Activated CD4-positive, alpha-beta T cell treated with anti-CD3 and anti-CD28 coated beads, Interleukin-2, amount 10 ng/mL, durations not matched to agents 24 days and 14 days (primary cell): ENCODE data around the gene FAM222B. TPM values are rescaled to one million over a fixed set of nuclear protein-coding genes. Genes with fewer than 3 reads are reported as not detected.

Experiments
- DNase-seq: peaks from one replicate; pipeline ENCODE4 v3.0.0; 2022
- H3K27ac Mint-ChIP-seq: one replicate; pipeline ENCODE4 v1.8.0; 2022; ENCODE audit warnings: mild to moderate bottlenecking, mixed read lengths
- H3K27me3 Mint-ChIP-seq: one replicate; pipeline ENCODE4 v1.8.0; 2022; ENCODE audit warnings: mixed read lengths
- H3K36me3 Mint-ChIP-seq: one replicate; pipeline ENCODE4 v1.8.0; 2022; ENCODE audit warnings: low read depth, mild to moderate bottlenecking, mixed read lengths
- H3K4me1 Mint-ChIP-seq: one replicate; pipeline ENCODE4 v1.8.0; 2021; ENCODE audit warnings: mixed read lengths
- H3K4me3 Mint-ChIP-seq: one replicate; pipeline ENCODE4 v1.8.0; 2022; ENCODE audit warnings: mild to moderate bottlenecking, moderate library complexity, mixed read lengths
- H3K9me3 Mint-ChIP-seq: one replicate; pipeline ENCODE4 v1.8.0; 2021; ENCODE audit warnings: mixed read lengths
- intact Hi-C: fragments of 100-400 bp; cut with micrococcal nuclease; formaldehyde crosslinking; loops from one replicate; pipeline ENCODE4 v1.15.1; 2023
- total RNA-seq: library from RNA; stranded (reverse); gene quantifications from 2 replicates; pipeline ENCODE4 v1.2.3, GENCODE V29; 2022

FAM222B gene
- total RNA-seq, 1 donor from 2014 or later, result 24.0 TPM

DNA sequence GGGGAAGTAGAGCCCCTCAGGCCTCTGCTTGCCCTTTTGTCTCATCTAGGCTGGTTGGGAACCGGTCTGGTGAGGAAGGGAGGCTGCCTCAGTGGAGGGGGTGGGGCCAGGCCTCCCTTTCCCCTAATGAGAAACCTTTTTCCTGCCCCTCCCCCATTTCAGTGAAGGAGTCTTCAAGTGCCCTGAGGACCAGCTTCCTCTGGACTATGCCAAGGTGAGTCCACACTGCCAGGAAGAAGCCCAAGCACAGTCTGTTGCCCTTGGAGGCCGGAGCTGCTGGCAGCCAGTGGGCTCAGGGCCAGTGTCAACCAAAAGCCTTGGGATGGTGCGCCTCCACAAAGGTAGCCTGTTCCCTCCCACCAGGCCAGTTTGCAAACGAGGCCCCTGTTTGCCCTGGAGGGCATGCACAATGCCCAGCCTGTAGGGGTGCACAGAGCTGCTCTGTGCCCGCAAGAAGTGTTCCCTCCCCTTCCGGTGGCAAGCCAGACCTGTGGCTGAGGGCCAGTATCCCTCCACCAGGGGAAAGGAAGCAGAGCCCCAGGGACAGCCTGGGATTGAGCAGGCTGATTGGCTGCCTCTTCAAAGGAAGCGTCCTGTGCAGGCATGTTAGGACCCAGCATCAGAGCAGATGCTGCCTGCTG is 95.4 kb downstream of the FAM222B start:
- no peak for DNase-seq
- Mint-ChIP-seq H3K36me3 (peaks cover 60% of the 10 kb centered on the region), H3K27me3 (no peaks in the 10 kb centered on the region), H3K4me3 (peak overlapping the region; percentile 94), H3K4me1 (peaks cover 26% of the 10 kb centered on the region), H3K9me3 (no peaks in the 10 kb centered on the region), H3K27ac (peak overlapping the region; percentile 25)
- intact Hi-C loops, result no loop called here

DNA sequence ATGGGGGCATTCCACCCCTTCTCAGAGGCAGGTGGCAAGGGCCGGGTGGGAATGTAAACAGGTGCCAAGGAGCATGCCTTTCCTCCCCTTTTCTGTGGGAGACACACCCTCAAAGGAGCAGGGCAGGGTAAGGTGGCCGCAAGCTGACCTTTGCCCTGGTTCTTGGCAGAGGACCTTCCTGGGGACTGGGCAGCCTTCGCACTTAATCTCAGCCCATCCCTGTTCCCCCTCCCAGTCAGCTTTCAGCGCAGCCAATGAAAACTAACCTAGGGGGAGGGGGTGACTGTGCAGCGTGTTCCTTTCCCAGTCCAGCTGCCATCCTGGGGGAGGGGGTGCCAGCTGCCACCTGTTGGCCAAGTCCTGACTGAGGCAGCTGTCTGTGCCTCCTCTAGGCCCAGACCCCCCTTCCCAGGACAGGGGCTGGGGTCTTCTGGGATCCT is 96.0 kb downstream of the FAM222B start:
- Mint-ChIP-seq H3K27ac (no peak overlapping the region), H3K4me1 (peaks cover 30% of the 10 kb centered on the region), H3K9me3 (no peaks in the 10 kb centered on the region), H3K36me3 (peaks cover 58% of the 10 kb centered on the region), H3K4me3 (peak overlapping the region; percentile 94), H3K27me3 (no peaks in the 10 kb centered on the region)
- intact Hi-C loops, result no loop called here
- no peak for DNase-seq

DNA sequence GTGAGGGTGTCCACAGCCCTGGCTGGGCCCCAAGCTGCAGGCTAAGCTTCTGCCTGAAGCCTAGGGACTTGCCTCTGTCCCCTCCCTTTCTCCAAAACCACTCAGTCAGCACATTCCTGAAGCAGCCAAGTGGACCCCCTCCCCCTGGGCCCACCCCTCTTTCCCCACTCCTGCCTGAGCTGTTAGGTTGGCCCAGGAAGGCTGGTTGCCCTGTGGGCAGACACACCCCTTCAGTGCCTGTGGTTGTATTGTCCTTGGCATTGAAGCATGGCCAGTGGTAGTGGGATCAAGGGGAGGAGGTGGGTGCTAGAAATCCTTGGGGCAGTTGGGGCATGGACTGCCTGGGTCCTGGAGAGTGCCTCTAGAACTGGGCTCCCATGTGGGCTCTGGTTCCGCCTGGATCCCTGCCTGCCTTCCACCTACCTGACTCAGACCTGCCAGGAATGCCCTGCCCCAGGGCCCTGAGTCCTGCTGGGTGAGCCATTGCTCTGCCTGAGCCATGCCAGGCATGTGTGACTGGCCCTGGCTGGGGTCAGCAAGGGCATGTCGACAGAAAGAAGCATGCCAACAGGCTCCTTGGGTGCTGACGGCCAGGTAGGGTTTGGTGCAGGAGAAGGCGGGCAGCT is 96.7 kb downstream of the FAM222B start:
- Mint-ChIP-seq H3K4me1 (peaks cover 36% of the 10 kb centered on the region), H3K9me3 (no peaks in the 10 kb centered on the region), H3K27me3 (no peaks in the 10 kb centered on the region), H3K4me3 (peak overlapping the region; percentile 94), H3K27ac (peak overlapping the region; percentile 86), H3K36me3 (peaks cover 54% of the 10 kb centered on the region)
- intact Hi-C loops, result loop anchor here (1.0 kb wide), 1 partner anchor 18 kb away; the partner anchor contains the start of gene NEK8
- DNase-seq, result no peak

DNA sequence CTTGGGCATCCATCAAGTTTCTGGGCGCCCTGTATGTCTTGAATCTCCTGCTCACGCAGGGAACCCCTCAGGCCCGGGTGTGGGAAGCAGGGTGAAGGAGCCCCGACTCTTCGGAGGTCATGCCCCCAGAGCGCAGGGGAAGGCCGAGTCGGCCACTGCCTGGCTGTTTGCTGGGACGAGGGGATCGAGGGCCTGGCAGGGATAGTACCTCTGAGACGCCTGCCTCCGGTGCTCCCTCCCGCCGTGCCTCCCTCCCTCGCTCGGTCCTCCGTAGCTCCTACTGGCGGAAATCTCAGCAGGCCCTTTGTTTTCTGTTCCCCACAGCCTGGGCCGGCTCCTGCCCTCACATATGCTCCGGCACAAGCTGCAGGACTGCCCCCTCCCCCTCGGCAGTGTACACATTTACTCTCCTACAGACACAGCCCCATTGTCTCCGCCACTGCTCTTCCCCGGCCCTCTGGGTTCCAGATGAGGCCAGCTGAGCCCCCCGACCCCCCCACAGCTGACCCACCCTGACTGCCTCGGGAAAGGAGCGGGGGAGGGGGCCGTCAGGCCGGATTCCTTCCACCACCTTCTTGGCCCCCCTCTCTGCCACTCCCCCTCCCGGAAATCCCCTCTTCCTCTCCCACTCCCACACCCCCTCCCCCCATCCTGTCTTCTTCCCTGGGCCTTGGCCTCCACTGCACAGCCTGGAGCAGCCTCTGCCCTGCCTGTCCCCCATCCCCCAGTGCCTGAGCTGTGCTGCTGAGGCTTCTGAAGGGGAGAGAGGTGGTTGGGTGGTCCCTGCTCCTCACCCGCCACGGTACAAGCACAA is 97.4 kb downstream of the FAM222B start:
- peak overlapping the region; percentile 94 for H3K4me3 Mint-ChIP-seq
- peak overlapping the region; percentile 86 for H3K27ac Mint-ChIP-seq
- H3K36me3 Mint-ChIP-seq, result peaks cover 47% of the 10 kb centered on the region
- intact Hi-C loops, result loop anchor here (1.0 kb wide), 1 partner anchor 17 kb away; the partner anchor contains the start of gene NEK8
- no peaks in the 10 kb centered on the region for H3K27me3 Mint-ChIP-seq
- H3K9me3 Mint-ChIP-seq, result no peaks in the 10 kb centered on the region
- H3K4me1 Mint-ChIP-seq, result peaks cover 38% of the 10 kb centered on the region
- peak; percentile 82 for DNase-seq

DNA sequence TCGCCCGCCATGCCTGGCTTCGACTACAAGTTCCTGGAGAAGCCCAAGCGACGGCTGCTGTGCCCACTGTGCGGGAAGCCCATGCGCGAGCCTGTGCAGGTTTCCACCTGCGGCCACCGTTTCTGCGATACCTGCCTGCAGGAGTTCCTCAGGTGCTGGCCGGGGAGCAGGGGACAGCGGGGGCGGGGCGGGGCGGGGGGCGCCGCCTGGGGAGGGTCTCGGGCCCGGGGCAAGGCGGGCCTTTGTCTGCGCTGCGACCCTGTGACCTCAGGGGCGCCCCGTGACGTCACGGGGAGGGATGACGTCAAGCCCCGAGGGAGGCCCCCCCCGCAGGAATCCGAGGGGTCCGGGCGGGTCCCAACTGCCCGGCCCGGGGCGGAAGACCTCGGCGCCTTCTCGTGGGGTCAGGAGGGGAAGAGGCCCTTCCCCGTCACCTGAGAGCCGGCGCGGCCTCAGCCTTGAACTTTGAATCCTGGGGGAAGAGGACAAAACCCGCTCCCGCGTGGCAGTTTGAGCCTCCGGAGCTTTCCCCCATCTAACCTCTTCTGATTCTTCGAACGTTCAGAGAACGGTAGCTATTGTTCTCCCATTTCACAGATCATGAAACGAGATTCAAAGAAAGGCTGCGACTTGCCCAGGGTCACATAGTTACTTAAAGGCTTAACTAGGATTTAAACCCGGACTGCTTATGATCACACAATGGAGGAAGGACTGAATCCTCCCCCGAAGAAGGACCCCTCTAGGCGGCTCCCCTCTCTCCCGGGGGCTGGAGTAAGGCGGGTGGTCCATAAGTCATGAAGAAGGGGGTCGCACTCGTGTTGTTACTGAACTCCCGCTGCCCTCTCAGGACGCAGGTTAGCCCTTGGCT is 98.3 kb downstream of the FAM222B start:
- peak; percentile 88 for DNase-seq
- Mint-ChIP-seq H3K4me1 (peaks cover 38% of the 10 kb centered on the region), H3K36me3 (peaks cover 46% of the 10 kb centered on the region), H3K9me3 (no peaks in the 10 kb centered on the region), H3K27ac (peak overlapping the region; percentile 86), H3K4me3 (peak overlapping the region; percentile 94), H3K27me3 (no peaks in the 10 kb centered on the region)
- intact Hi-C loops, result no loop called here

DNA sequence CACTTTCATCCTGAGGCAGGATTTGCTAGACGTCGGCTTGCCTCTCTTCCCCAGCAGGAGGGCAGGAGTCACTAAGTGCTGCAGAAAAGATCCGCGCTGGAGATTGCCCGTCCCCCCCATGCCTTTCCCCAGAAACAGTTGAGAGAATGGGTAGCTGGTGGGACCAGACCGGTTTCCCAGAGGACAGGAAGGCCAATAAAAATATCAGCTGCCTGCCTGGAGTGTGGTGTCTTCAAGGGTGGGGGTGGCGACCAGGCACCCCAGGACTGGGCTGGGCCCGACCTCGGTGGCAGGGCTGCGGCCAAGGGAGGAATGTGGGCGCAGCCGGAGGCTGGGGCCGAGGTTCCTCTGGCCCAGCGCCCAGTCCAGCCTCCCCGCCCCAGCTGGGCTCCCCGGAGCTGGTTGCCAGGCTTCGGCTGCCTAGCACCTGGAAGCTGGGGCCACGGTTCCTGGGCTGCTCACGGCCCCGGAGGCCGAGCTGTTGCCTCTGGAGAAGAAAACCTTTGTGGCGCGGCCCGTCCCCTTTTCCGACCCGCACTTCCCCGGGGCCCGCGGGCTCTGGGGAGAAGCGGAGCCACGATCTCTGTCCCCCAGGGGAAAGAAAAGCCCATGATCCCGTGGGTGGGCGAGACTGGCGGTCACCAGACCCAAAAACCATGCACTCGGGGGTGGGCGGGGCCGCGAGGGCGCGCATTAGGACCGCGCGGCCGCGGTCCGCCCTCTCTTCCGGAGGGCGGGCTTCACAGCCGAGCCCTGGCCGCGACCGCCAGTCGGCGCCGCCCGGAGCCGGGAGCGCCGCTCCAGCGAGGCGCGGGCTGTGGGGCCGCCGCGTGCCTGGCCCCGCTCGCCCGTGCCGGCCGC is 99.1 kb downstream of the FAM222B start, which contains the start of gene TRAF4:
Gene TRAF4 (plus strand): TSS at position 769 of the 861 bp plus-strand sequence. CDS start 102 bp downstream, outside the sequence.
- H3K36me3 Mint-ChIP-seq, result peaks cover 38% of the 10 kb centered on the region
- peak; percentile 93 for DNase-seq
- intact Hi-C loops, result no loop called here
- H3K4me3 Mint-ChIP-seq, result peak within 1 kb of the TSS; percentile 94
- no peaks in the 10 kb centered on the region for H3K9me3 Mint-ChIP-seq
- peaks cover 38% of the 10 kb centered on the region for H3K4me1 Mint-ChIP-seq
- H3K27me3 Mint-ChIP-seq, result no peaks in the 10 kb centered on the region
- peak within 1 kb of the TSS; percentile 86 for H3K27ac Mint-ChIP-seq

DNA sequence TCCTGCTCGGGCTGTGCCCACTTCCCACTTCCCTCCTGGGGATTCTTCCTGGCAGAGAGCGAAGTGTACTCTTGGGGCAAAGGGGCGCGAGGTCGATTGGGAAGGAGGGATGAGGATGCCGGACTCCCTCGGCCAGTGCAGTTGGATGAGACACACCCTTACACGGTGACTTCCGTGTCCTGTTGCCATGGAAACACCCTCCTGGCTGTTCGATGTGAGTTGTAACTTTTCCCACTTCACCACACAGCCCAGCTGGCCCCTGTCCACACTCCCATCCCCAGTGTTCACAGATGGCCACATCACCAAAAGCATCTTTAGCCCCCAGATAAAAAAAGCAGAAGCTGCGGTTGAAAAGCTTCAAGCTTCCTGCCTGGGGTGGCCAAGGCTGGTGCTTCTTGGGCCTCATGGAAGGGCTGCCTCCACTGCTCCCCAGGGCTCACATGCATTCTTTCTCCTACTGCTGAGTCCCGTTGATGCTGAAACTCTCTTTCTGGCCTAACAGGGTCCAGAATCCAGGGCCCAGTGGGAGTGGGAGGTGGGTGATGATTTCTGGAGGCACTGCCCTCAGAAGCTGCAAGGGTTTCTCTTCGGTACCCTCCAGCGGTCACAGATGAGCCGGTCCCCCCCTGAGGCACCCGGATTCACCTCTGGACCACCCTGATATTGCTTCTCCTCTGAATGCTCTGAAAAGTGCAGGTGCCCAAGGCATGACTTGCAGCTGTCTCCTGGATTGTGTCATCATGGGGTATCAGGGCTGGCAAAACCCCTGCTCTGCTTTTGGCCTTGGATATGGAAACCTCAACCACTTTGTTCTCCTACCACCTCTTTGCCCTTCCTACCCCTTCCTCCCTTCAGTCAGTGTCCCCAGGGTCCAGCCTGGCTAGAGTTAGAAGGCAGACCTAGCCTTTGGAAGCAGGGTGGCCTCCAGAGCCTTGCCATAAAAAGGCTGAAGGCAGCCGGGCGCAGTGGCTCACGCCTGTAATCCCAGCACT is 100.9 kb downstream of the FAM222B start:
- Mint-ChIP-seq H3K27me3 (no peaks in the 10 kb centered on the region), H3K27ac (no peak overlapping the region), H3K4me3 (no peak overlapping the region), H3K9me3 (no peaks in the 10 kb centered on the region), H3K4me1 (peaks cover 40% of the 10 kb centered on the region), H3K36me3 (peaks cover 27% of the 10 kb centered on the region)
- intact Hi-C loops, result no loop called here
- peak; percentile 59 for DNase-seq

DNA sequence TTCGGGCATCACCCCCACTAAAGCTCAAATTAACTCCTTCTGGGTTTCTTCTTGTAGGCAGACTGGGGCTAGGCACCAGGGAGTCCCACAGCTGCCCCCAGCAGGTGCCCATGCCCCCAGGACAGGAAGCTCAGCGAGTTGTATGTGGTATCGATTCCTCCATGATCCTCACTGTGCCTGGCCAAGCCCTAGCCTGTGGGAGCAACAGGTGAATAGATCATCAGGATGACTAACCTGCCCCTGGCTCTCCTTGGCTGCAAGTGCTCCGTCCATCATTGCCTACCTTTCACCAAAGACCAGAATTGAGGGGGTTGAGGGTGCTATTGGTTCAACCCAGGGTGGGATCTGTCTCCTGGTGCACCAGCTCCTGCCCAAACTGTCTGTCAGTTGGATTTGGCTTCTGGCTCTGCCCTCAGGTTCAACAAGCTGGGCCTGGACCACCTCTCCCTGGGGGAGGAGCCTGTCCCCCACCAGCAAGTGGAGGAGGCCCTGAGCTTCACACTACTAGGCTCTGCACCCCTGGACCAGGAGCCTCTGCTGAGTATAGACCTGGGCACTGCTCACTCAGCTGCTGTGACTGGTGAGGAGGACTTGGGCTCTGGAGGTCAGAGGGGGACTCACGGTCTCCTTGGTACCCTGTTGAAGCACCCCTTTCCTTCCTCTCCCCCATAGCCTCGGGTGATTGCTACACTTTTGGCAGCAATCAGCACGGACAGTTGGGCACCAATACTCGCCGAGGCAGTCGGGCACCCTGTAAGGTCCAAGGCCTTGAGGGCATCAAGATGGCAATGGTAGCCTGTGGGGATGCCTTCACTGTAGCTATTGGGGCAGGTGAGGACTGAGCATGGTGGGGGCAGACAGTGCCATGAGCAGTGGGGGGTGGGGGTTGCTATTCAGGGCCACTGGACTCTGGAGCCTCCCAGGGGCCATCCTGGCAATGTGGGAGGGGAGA is 101.9 kb downstream of the FAM222B start:
- intact Hi-C loops, result no loop called here
- no peak overlapping the region for H3K4me3 Mint-ChIP-seq
- H3K9me3 Mint-ChIP-seq, result no peaks in the 10 kb centered on the region
- peaks cover 37% of the 10 kb centered on the region for H3K4me1 Mint-ChIP-seq
- no peak for DNase-seq
- no peaks in the 10 kb centered on the region for H3K27me3 Mint-ChIP-seq
- peaks cover 25% of the 10 kb centered on the region for H3K36me3 Mint-ChIP-seq
- no peak overlapping the region for H3K27ac Mint-ChIP-seq

DNA sequence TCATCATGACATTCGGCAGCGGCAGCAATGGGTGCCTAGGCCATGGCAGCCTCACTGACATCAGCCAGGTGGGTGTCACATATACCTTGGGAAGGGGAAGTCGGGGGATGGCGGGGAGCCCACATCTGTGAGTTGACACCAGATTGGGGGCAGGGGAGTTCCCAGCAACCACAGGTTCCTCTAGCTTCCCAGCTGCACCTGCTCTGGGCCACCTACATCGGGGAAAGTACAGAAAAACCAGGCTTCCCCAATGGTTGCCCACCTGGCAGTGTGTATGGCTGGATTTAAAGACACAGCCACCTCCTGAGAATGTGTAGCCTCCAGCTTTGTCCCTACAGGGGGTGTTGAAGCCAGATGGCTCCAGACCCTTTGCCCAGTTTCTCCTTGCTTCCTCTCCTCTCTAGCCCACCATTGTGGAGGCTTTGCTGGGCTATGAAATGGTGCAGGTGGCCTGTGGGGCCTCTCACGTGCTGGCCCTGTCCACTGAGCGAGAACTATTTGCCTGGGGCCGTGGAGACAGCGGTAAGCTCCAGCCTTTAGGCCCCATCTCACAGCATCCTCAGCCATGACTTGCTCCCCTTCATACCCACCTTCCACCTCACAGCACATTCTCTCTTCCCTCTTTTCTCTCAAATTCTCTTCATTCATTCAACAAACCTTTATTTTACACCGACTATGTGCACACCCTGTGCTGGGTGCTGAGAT is 103.8 kb downstream of the FAM222B start:
- Mint-ChIP-seq H3K9me3 (no peaks in the 10 kb centered on the region), H3K4me1 (peaks cover 33% of the 10 kb centered on the region), H3K36me3 (peaks cover 12% of the 10 kb centered on the region), H3K27ac (peak overlapping the region; percentile 76), H3K27me3 (no peaks in the 10 kb centered on the region), H3K4me3 (peak overlapping the region; percentile 66)
- peak; percentile 81 for DNase-seq
- intact Hi-C loops, result no loop called here

DNA sequence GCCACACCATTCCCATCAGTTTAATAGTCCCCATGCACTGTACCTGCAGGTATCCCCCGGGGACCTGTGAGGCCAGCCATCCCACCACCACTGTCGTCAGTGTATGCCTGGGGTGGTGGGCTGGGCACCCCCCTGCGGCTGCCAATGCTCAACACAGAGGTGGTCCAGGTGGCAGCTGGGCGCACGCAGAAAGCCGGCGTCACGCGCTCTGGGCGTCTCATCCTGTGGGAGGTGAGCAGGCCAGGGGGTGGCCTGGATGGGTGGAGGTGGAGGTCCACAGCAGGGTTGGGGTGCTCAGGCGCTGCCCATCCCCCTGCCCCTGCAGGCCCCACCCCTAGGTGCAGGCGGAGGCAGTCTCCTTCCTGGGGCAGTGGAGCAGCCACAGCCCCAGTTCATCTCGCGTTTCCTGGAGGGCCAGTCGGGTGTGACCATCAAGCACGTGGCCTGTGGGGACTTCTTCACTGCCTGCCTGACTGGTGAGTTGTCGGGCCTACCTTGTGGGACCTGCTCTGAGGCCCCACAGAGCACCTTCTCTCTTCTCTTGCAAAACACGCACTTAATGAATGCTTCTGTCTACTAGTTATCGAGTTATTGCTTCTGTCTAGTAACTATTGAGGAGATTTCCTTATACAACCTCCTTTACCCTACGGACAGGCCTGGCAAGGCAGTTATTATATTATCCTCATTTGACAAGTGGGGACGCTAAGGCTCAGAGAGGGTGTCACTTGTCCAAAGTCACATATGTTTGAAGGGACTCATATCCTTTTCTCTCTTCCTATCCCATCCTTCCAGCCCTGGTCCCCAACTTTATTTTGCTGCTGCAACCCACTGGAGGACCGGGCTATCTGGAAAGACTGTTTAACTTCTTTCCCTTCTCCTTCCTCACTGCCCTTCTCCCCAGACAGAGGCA is 104.6 kb downstream of the FAM222B start:
- peak overlapping the region; percentile 76 for H3K27ac Mint-ChIP-seq
- peak; percentile 57 for DNase-seq
- no peaks in the 10 kb centered on the region for H3K9me3 Mint-ChIP-seq
- H3K36me3 Mint-ChIP-seq, result peaks cover 12% of the 10 kb centered on the region
- H3K4me1 Mint-ChIP-seq, result peaks cover 31% of the 10 kb centered on the region
- intact Hi-C loops, result no loop called here
- H3K27me3 Mint-ChIP-seq, result no peaks in the 10 kb centered on the region
- peak overlapping the region; percentile 55 for H3K4me3 Mint-ChIP-seq
